Measurements from ENCODE around the gene DNAJC18.
"Not testable (repeated sequence)": the region's sequence is repeated elsewhere in the genome, so short reads cannot be mapped to it uniquely, and the experiment has no call there.

The DNAJC18 gene

GRCh38 chr5:139460455-139460854 is 21.1 kb upstream of the DNAJC18 start:
- FAIRE-seq = no peak

DNA sequence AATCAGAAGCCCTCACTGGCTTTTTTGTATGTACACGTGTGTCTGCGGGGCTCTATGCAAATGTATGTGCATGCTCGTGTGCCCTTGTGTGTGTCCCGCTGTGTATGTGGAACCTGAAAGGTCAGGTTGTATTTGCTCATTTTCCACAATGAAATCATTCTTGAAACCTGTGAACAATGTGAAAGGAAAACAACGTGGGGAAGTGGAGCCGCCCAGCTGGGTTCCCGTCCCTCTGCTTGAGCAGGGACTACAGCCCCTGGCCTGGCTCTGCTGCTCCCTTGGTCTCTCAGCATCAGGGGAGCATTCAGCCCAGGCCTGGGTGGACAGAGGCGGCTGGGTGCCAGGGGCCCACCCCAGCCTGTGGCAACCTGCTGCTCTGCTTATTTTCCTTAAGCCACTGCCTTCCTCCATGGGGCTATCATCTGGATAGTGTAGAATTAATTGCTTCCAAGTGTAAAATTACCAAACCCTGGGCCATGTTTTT is 20.2 kb upstream of the DNAJC18 start:
- no peak for FAIRE-seq

DNA sequence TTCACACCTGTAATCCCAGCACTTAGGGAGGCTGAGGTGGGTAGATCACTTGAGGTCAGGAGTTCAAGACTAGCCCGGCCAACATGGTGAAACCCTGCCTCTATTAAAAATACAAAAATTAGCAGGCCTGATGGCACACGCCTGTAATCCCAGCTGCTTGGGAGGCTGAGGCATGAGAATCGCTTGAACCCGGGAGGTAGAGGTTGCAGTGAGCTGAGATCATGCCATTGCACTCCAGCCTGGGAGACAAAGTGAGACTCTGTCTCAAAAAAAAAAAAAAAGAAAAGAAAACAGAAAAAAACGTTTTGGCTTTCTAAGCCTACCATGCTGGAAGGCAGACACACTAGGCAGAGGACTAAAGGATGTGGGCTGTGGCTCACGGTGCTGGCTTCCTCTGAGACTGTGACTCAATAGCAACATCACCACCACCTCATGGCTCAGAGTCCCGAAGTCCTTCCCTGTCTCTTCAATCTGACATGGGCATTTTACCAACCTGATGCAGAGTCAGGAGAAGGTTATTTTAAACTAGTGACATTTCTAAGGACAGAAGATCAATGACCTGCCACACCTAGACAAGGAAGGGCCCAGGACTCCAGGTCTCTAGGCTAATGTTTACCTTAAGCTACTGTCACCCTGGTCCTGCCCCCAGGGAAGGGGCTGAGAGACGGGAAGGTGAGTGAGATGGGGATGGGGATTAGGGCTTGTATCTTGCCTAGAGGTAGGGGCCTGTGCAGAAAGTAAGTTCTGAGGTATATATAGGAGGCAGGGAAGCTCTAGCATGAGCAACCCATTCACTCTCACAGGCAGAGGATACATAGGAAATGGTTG is 19.5 kb upstream of the DNAJC18 start:
- no peak for FAIRE-seq

GRCh38 chr5:139457653-139458306 is 18.5 kb upstream of the DNAJC18 start:
- no peak for FAIRE-seq

GRCh38 chr5:139457241-139457640 is 17.9 kb upstream of the DNAJC18 start:
- FAIRE-seq = no peak

DNA sequence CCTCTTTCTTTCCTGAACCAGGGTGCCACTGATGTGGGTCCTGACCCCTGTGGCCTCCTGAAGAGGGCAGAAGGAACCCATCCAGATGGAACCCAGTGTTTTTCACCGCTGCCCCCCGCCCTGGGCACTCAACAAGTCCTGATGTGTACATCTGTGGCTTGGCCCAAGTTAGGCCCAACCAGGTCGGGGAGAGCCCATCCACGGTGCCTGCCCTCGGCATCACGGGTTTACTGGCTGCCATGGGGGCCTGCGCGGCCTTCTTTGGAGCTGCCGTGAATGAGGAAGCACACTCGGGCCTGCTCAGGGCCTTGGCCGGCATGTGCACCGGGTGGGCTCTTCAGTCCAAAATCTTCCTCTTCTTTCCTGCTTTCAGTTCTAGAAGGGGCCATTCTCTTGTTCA is 17.5 kb upstream of the DNAJC18 start:
- FAIRE-seq = no peak

GRCh38 chr5:139454568-139455290 is 15.4 kb upstream of the DNAJC18 start:
- FAIRE-seq = no peak

DNA sequence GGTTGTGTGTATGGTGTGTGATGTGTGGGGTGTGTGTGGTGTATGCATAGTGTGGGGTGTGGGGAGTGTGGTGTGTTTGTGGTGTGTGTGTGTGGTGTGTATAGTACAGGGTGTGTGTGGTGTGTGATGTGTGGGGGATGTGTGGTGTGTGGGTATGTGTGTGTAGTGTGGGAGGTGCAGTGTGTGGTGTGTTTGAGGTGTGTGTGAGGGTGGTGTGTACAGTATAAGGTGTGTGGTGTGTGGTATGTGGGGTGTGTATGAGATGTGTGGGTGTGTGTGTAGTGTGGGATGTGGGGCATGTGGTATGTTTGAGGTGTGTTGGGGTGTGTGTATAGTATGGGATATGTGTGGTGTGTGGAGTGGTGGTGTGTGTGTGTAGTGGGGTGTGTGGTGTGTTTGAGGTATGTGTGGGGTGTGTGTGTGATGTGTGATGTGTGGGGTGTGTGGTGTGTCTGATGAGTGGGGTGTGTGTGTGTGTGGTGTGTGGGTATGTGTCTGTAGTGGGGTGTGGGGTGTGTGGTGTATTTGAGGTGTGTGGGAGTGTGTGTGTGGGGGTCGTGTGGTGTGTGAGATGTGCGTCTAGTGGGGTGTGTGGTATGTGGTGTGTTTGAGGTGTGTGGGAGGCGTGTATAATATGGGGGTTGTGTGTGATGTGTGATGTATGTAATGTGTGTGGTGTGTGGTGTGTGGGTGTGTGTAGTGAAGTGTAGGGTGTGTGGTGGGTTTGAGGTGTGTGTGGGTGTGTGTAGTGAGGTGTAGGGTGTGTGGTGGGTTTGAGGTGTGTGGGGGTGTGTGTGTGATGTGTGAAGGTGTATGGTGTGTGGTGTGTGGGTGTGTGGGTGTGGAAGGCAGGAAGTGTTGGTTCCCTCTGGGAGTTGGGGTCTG is 14.6 kb upstream of the DNAJC18 start:
- FAIRE-seq = no peak

GRCh38 chr5:139451878-139452660 is 12.7 kb upstream of the DNAJC18 start:
- FAIRE-seq = no peak

DNA sequence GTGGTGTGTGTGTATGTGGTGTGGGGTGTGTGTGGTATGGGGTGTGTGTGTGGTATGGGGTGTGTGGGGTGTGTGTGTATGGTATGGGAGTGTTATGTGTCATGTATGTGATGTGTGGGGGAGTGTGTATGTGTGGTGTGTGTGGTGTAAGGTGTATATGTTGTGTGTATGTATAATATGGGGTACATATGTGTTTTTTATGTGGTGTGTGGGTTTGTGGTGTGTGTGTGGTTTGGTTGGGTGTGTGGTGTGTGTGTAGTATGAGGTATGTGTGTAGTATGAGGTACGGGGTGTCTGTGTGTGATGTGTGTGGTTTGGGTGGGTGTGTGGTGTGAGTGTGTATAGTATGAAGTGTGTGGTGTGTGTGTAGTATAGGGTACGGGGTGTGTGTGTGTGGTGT is 11.9 kb upstream of the DNAJC18 start:
- FAIRE-seq = no peak

- no peak for FAIRE-seq
These were observed 7.8 kb upstream of the DNAJC18 start for GRCh38 chr5:139446956-139447779.

GRCh38 chr5:139445325-139446170 is 6.2 kb upstream of the DNAJC18 start:
- FAIRE-seq = no peak

DNA sequence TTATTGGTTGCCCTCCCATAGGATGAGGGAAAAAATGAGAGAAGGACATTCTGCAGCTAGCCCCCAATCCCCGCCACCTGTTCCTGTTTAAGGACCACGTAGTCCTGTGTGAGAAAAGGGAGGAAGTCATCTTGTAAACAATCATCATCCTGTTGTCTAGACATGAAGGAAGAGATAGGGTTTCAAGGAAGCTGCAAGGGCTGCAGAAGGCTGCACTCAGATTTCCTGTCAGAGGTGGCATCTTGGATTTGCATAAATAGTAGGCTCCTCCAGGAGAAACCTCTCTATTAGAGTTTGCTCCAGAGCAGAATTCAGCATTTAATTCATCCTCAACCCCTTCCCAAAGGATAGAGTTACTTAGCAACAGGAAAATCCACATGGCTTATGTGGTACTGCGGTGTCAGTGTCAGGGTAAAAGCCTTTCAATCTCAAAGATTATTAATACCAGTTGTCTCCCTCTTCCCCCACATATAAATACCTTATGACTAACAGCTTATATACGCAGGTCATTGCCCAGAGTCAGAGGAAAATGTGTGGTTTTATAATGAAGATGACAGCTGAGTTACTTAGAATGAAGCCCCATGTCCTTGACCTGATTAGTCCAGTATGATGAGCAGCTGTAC is 4.6 kb upstream of the DNAJC18 start:
- FAIRE-seq = no peak

- FAIRE-seq = not testable (repeated sequence)
These were observed 1.1 kb upstream of the DNAJC18 start for GRCh38 chr5:139440416-139440815.

GRCh38 chr5:139438707-139439012 is 665 bp downstream of the DNAJC18 start:
- no peak for FAIRE-seq

- FAIRE-seq = no peak
These were observed 3.6 kb downstream of the DNAJC18 start for GRCh38 chr5:139435676-139436075.

- FAIRE-seq = no peak
These were observed 7.6 kb downstream of the DNAJC18 start for GRCh38 chr5:139431706-139432105.

- no peak for FAIRE-seq
These were observed 9.3 kb downstream of the DNAJC18 start for GRCh38 chr5:139430015-139430414.

- no peak for FAIRE-seq
These were observed 13.0 kb downstream of the DNAJC18 start for GRCh38 chr5:139426203-139426885.

Measured in colon (tissue), 2 donors.